Esophagus squamous epithelium (tissue), 5 donors: Measurements from ENCODE around the gene DCST2. TPM values are rescaled to one million over a fixed set of nuclear protein-coding genes. Genes with fewer than 3 reads are reported as not detected.

Experiments used
- DNase-seq: peaks from one replicate; lab custom pipeline; 2025; lab: John Stamatoyannopoulos, UW
- H3K27ac ChIP-seq, 4 donors: fragments of 200-600 bp; sonication (generic); one replicate each; pipeline ENCODE4 v1.5.1; 2016 to 2019; ENCODE audit warnings: mild to moderate bottlenecking in 1 of 4
- H3K27me3 ChIP-seq, 4 donors: fragments of 200-600 bp; sonication (generic); 1 replicate in 3 of 4; 2 replicates in 1 of 4; pipeline versions ENCODE4 v1.5.1 to v1.6.0; 2017 to 2021; ENCODE audit warnings: antibody characterized with exemption in 1 of 4
- H3K36me3 ChIP-seq, 3 donors: fragments of 200-600 bp; sonication (generic); one replicate each; pipeline ENCODE4 v1.5.1; 2016 to 2019
- H3K4me1 ChIP-seq, 3 donors: fragments of 200-600 bp; sonication (generic); one replicate each; pipeline ENCODE4 v1.5.1; 2017 to 2019
- H3K4me3 ChIP-seq, 4 donors: fragments of 200-600 bp; sonication (generic); 1 replicate in 3 of 4; 2 replicates in 1 of 4; pipeline ENCODE4 v1.5.1; 2016 to 2019; ENCODE audit warnings: mild to moderate bottlenecking in 2 of 4, moderate library complexity in 1 of 4
- H3K9me3 ChIP-seq, 3 donors: fragments of 200-600 bp; sonication (generic); one replicate each; pipeline ENCODE4 v1.5.1; 2016 to 2019
- CTCF ChIP-seq, 6 experiments: fragments of 450-650 bp in 4 of 6; fragments of 200-600 bp in 2 of 6; sonication (generic) in 2 of 6; IDR thresholded peaks; one replicate each; pipeline ENCODE4 v1.5.1; 2016 to 2019; ENCODE audit warnings: antibody characterized with exemption in 6 of 6, mild to moderate bottlenecking in 4 of 6, moderate library complexity in 4 of 6
- POLR2A ChIP-seq, 4 donors: fragments of 450-650 bp; IDR thresholded peaks; one replicate each; pipeline ENCODE4 v1.6.1; 2017; ENCODE audit warnings: antibody characterized with exemption in 4 of 4, mild to moderate bottlenecking in 4 of 4, moderate library complexity in 3 of 4
- WGBS, 2 donors: methylation state at CpG; one replicate each; pipeline ENCODE4 v1.1.5; 2018; 5-methylcytosine and 5-hydroxymethylcytosine counted together
- intact Hi-C: fragments of 100-400 bp; cut with DNase I; formaldehyde crosslinking; loops from one replicate; pipeline ENCODE4 v1.15.0; 2022
- total RNA-seq, 4 donors: library from RNA; depleted of rRNA; stranded (reverse); fragments of >200 nt; gene quantifications; one replicate each; pipeline ENCODE4 v1.1.0, GENCODE V29; 2016
- donor health status: DM: yes; HTN: yes; CAD: no.

DCST2 gene
- total RNA-seq, 4 donors from 2014 or later, result 0.11 to 8.2 (median 0.18) TPM

DNA sequence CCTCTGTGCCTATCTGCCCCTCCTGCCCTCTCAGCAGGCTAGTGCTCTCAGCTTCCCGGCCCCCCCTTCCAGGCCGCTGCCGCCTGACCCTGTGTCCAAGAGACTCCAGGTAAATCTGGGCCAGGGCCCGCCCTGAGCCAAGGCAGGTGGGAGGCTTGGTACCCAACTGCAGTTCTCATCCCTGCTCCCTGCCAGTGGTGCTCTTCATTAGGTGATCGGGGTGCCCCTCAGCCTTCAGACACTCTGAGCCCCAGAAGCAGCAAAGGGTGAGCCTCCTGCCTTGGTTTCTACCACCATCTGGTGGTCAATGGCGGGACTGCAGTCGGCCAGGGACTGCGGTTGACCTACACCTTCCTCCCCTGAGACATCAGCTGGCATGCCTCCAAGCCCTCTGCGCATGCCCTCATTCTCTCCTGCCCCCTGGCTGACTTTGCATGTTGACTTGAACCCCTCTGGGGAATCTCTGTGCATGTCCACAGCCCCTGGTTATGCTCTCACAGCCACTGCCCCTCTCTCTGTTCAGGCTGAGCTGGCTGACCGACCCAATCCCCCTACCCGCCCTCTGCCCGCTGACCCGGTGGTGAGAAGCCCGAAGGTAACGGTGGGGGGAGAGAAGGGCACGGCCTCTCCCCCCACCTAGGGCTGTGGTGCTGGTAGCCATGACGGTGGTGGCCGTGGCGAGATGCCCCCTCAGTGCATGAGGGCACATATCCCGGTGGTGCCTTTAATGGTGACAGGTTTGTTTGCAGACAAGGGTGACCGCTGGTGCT lies 28.0 kb upstream of the DCST2 start:
- no peaks in the 10 kb centered on the region for H3K27me3 ChIP-seq
- H3K36me3 ChIP-seq, result peaks cover 9 to 62% (median 29%) of the 10 kb centered on the region in 3 donors
- peaks cover 31 to 46% (median 33%) of the 10 kb centered on the region in 3 donors for H3K4me1 ChIP-seq
- TF ChIP-seq CTCF (IDR thresholded peaks at IDR 0.05) (peak; percentile 98 to 100 (median 99)), POLR2A (IDR thresholded peaks at IDR 0.05) (no peak)
- H3K27ac ChIP-seq, result peak overlapping the region in 2 of 4 donors; percentile 90 to 92
- no peak for DNase-seq
- 8 to 37% methylated on average over 2 to 13 of the region's 21 CpGs for WGBS, 2 donors
- intact Hi-C loops, result loop anchor here (2.0 to 10.0 kb wide), 2 partner anchors 23 to 97 kb away; partner anchors contain the start of gene PYGO2
- no peak overlapping the region for H3K4me3 ChIP-seq
- H3K9me3 ChIP-seq, result no peaks in the 10 kb centered on the region

DNA sequence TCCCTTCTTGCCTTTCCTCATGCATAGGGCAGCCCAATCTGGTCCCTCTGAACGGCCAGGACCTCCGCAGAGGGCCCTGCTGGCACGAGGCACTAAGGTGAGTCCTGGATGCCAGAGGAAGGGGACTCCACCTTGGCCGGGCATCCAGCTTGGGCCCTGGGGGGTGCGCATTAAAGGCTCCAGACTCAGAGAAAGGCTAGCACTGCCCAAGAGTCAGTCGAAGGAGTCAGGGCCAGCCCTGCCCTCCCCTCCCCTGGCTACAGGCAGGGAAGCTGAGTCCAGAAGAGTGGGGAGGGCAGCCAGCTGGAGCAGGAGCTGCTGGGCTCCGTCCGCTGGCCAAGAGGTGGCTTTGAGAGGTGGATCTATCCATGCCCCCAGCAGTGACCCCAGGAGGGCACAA lies 27.2 kb upstream of the DCST2 start:
- TF ChIP-seq CTCF (IDR thresholded peaks at IDR 0.05) (no peak), POLR2A (IDR thresholded peaks at IDR 0.05) (no peak)
- Histone ChIP-seq H3K4me3 (no peak overlapping the region), H3K36me3 (peaks cover 14 to 66% (median 34%) of the 10 kb centered on the region in 3 donors), H3K9me3 (no peaks in the 10 kb centered on the region), H3K27me3 (no peaks in the 10 kb centered on the region), H3K4me1 (peaks cover 31 to 44% (median 33%) of the 10 kb centered on the region in 3 donors), H3K27ac (no peak overlapping the region)
- intact Hi-C loops, result loop anchor here (10.0 kb wide), 1 partner anchor 96 kb away; the partner anchor contains the start of gene PYGO2
- 82% methylated on average over 5 of the region's 8 CpGs; no CpG with 5 or more reads in 1 of the 2 donors for whole genome bisulfite sequencing, 2 donors
- no peak for DNase-seq

- no peak for DNase-seq
- intact Hi-C loops, result no loop called here
- no peaks in the 10 kb centered on the region for H3K9me3 ChIP-seq
- H3K4me1 ChIP-seq, result peaks cover 23 to 39% (median 30%) of the 10 kb centered on the region in 3 donors
- H3K4me3 ChIP-seq, result no peak overlapping the region
- peak in 1 of 6 experiments; percentile 18 for TF ChIP-seq CTCF (IDR thresholded peaks at IDR 0.05)
- TF ChIP-seq POLR2A (IDR thresholded peaks at IDR 0.05), result no peak
- WGBS, 2 donors, result 90 to 100% methylated on average over 4 to 5 of the region's 13 CpGs
- H3K36me3 ChIP-seq, result peaks cover 19 to 95% (median 54%) of the 10 kb centered on the region in 3 donors
- H3K27ac ChIP-seq, result no peak overlapping the region
- H3K27me3 ChIP-seq, result no peaks in the 10 kb centered on the region
Measured at GRCh38 chr1:155057788-155058211, 24.2 kb upstream of the DCST2 start.

DNA sequence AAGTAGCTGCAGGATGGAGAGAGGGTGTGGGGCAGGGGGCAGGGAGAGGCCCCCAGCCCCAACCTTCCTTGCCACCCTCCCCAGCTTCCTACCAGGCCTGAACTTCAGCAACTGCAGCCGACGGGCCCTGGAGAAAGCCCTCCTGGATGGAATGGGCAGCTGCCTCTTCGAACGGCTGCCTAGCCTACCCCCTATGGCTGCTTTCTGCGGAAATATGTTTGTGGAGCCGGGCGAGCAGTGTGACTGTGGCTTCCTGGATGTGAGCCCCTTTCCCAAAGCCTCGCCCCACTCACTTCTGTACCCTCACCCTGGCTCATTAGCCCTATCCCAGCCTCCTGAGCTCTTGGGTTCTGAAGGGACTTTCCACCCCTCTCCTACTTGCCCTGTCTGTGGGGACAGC lies 23.5 kb upstream of the DCST2 start:
- intact Hi-C loops, result no loop called here
- H3K9me3 ChIP-seq, result no peaks in the 10 kb centered on the region
- H3K36me3 ChIP-seq, result peaks cover 19 to 92% (median 54%) of the 10 kb centered on the region in 3 donors
- peaks cover 19 to 39% (median 30%) of the 10 kb centered on the region in 3 donors for H3K4me1 ChIP-seq
- H3K27ac ChIP-seq, result no peak overlapping the region
- no peaks in the 10 kb centered on the region for H3K27me3 ChIP-seq
- TF ChIP-seq CTCF (IDR thresholded peaks at IDR 0.05) (no peak), POLR2A (IDR thresholded peaks at IDR 0.05) (no peak)
- 97 to 100% methylated on average over 3 to 4 of the region's 8 CpGs for WGBS, 2 donors
- DNase-seq, result no peak
- H3K4me3 ChIP-seq, result no peak overlapping the region

- intact Hi-C loops, result no loop called here
- no peak for DNase-seq
- H3K9me3 ChIP-seq, result no peaks in the 10 kb centered on the region
- peaks cover 19 to 59% (median 46%) of the 10 kb centered on the region in 3 donors for H3K36me3 ChIP-seq
- 62 to 72% methylated on average over 3 to 7 of the region's 7 CpGs for WGBS, 2 donors
- TF ChIP-seq CTCF (IDR thresholded peaks at IDR 0.05) (no peak), POLR2A (IDR thresholded peaks at IDR 0.05) (no peak)
- H3K4me3 ChIP-seq, result peak overlapping the region in 1 of 4 donors; percentile 91
- H3K27me3 ChIP-seq, result no peaks in the 10 kb centered on the region
- peak overlapping the region; percentile 15 to 98 (median 98) for H3K27ac ChIP-seq
- H3K4me1 ChIP-seq, result peaks cover 26 to 56% (median 32%) of the 10 kb centered on the region in 3 donors
Measured at GRCh38 chr1:155053531-155054105, 20.0 kb upstream of the DCST2 start.
